ENCODE results near the gene CCDC174.
"Not testable (repeated sequence)": the region's sequence is repeated elsewhere in the genome, so short reads cannot be mapped to it uniquely, and the experiment has no call there.

Gene CCDC174

GRCh38 chr3:14649466-14649865 lies 2.1 kb upstream of the CCDC174 start:
- in situ Hi-C loops (cut with HindIII; ENCODE audit: low sequenced_read_pairs), result no loop called here

DNA sequence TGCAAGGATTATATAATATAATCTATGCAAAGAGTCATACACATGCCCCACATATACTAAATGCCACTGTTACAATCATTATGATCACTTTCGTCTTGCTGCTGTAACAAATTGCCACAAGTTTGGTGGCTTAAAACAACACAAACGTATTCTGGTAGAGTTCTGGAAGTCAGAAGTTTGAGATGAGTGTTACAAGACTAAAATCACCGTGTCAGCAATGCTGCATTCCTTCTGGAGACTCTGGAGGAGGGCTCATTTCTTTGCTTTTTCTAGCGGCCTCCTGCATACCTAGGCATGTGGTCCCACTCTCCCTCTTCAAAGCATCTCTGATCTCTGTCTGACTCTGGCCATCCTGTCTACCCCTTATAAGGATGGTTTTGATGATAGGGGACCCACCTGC lies 1.4 kb upstream of the CCDC174 start:
- in situ Hi-C loops (cut with HindIII; ENCODE audit: low sequenced_read_pairs), result no loop called here

DNA sequence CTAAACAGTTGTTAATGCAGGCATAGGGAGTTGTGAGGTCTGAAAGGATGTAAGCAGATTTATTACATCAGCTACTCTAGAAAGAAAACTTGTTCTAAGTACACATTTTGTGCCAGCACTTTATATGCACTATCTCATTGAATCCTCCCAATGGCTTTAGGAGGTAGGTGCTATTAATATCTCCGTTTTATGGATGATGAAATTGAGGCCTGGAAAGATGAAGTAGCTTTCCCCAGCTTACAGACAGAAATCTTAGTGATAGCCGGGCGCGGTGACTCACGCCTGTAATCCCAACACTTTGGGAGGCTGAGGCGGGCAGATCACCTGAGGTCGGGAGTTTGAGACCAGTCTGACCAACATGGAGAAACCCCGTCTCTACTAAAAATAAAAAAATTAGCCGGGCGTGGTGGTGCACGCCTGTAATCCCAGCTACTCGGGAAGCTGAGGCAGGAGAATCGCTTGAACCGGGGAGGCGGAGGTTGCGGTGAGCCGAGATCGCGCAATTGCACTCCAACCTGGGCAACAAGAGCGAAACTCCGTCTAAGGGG lies 872 bp downstream of the CCDC174 start:
- in situ Hi-C loops (cut with HindIII; ENCODE audit: low sequenced_read_pairs), result not testable (repeated sequence)

- in situ Hi-C loops (cut with HindIII; ENCODE audit: low sequenced_read_pairs), result no loop called here
Measured at GRCh38 chr3:14657579-14657978, 6.0 kb downstream of the CCDC174 start.

DNA sequence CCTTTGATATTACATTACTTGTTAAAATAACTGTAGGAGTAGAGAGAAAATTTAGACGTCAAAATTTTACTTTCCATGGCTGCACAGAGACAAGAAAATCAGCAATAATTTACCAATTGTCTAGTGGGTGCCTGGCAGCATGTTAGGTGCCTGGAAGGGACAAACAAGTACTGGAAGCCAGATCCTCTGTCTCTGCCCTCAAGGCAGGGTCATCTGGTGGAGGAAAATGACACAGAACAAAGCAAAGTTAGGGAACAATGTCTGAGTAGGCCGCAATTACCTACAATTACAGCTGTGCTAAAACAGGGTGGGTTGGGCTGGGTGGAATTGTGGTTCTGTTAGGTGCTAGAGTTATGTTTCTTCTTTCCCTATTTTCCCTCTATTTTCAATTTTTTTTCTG lies 7.4 kb downstream of the CCDC174 start:
- in situ Hi-C loops (cut with HindIII; ENCODE audit: low sequenced_read_pairs), result no loop called here

DNA sequence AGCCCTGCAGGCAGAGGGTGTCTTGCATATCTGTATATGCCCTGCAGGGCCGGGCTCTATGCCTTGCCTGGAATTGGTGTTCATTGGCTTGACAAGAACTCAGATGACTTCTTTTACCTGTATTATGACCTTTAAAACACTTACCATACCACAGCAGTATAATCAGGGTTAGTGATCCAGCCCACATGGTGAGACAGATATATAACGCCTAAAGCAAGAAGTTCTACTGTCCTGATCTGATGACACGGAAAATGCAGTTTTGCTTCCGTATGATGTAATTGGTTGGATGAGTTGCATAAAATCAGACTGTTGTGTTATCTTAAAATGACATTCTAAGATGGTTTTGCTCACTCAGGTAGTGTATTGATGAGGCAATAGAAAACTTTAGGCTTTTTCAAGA lies 9.4 kb downstream of the CCDC174 start:
- in situ Hi-C loops (cut with HindIII; ENCODE audit: low sequenced_read_pairs), result no loop called here

DNA sequence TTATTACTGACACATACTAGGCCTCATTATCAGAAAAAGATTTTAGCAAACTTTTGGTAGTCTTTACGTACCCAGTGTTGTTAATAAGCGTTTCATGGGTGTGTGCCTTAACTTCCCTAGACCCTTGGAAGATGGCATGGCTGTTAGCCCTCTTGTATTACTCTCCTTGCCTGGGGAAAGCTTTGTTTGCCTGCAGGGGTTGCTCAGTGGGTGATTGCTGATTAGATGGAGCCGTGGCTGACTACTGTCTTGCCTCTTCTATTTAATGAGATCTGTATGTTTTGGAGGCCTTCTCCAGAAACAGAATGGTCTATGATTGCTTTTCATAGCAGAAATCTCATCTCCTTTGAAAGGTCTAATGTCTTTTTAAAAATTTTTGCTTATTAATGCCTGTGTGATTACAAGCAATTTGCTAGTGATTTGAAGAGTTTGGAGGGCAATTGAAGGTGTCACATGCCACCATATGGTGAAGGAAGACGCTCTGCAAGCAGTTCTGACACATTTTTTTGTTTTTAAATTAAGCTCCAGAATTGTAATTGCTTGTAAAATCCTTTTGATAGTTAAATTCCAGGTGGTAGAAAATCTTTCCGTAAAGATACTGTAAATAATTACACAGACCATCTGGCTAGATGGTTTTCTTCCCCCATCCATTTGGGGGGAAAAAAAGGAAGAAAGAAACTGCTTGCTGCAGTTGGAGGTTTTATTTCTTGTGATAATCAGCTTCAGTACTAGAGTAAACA lies 12.0 kb downstream of the CCDC174 start:
- in situ Hi-C loops (cut with HindIII; ENCODE audit: low sequenced_read_pairs), result no loop called here

GRCh38 chr3:14664170-14664569 lies 12.6 kb downstream of the CCDC174 start:
- in situ Hi-C loops (cut with HindIII; ENCODE audit: low sequenced_read_pairs), result no loop called here

- in situ Hi-C loops (cut with HindIII; ENCODE audit: low sequenced_read_pairs), result no loop called here
Measured at GRCh38 chr3:14672588-14672987, 21.0 kb downstream of the CCDC174 start.

DNA sequence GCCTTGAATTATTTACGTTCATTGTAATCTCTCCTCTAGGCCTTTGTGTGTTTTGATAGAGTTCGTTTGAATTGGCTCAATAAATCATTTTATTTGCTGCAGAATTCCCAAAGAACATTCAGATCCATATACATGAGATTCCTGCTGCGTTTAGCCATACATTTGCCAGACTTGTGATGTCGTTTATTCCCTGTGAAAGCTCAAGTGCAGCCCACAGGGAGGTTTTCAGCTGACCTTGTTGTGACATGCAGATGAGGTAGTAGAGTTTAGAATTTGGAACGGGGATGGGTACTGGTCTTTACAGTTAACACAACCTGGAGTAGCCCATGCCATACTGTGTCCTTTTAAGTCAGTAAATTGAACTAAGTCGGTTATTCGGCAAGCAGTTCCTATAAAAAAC lies 23.3 kb downstream of the CCDC174 start, which contains the start of gene C3orf20:
Gene C3orf20 (plus strand): TSS at position 301 of the 400 bp plus-strand sequence. CDS start 7,573 bp downstream, outside the sequence.
- in situ Hi-C loops (cut with HindIII; ENCODE audit: low sequenced_read_pairs), result no loop called here

- in situ Hi-C loops (cut with HindIII; ENCODE audit: low sequenced_read_pairs), result no loop called here
Measured at GRCh38 chr3:14676881-14677280, 25.3 kb downstream of the CCDC174 start.

DNA sequence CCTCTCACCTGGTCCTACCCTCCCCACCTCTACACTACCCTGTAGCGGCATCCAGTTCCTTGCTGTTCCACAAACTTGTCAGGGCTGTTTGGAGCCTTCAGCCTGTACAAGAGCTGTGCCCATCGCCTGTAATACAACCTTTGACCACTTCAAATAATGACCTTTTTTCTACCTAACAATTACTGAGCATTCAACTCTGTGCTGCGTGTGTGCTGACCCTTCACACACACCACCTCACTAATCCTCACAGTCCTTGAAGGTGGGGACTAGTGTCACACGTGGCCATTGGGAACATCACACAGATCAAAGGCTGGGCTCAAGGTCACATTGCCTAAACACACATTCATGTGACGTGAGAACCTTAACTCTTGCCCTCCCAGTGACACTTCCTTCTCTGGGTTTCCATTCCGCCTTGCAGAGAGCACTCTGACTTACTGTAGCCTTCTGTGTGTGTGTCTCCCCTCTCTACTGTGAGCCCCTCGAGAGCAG lies 26.5 kb downstream of the CCDC174 start:
- in situ Hi-C loops (cut with HindIII; ENCODE audit: low sequenced_read_pairs), result no loop called here

GRCh38 chr3:14680115-14680514 lies 28.6 kb downstream of the CCDC174 start:
- in situ Hi-C loops (cut with HindIII; ENCODE audit: low sequenced_read_pairs), result no loop called here

- in situ Hi-C loops (cut with HindIII; ENCODE audit: low sequenced_read_pairs), result no loop called here
Measured at GRCh38 chr3:14680716-14681115, 29.2 kb downstream of the CCDC174 start.

DNA sequence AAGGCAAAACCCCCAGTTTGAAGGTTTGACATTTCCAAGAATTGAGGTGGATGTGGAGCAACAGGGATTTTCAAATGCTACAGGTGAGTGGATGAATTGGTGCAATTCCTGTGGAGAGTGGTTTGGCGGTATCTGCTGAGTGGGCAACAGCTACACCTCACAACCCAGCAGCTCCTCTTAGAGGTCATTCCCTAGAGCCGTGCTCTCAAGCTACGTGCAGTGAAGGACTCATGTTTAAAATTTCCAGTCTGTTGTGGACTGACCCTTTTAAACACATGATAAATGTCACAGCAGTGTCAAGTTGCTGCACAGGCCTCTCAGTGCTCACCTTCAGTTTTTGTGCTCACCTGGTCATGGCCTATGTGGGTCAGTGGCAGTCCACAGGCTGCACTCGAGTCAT lies 32.9 kb downstream of the CCDC174 start:
- in situ Hi-C loops (cut with HindIII; ENCODE audit: low sequenced_read_pairs), result no loop called here

- in situ Hi-C loops (cut with HindIII; ENCODE audit: low sequenced_read_pairs), result no loop called here
Measured at GRCh38 chr3:14685179-14685578, 33.6 kb downstream of the CCDC174 start.

DNA sequence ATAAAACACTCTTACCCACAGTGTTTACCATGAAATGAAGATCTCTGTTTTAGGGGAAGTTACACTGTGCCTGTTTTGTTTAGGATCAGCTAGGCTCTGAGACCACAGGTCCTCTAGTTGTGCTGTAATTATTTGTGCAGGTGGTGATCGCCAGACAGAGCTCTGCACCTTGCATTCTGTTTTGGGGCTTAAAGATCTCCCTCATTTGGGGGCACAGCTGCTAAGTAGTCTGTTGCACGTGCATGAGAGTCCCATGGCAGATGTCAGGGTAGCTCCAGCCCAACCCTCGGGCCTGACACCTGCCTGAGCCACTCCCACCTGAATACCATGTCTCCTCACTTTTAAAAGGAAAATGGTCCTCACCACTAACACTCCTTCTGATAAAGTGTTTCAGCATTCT lies 35.8 kb downstream of the CCDC174 start:
- in situ Hi-C loops (cut with HindIII; ENCODE audit: low sequenced_read_pairs), result no loop called here

- in situ Hi-C loops (cut with HindIII; ENCODE audit: low sequenced_read_pairs), result no loop called here
Measured at GRCh38 chr3:14688525-14688924, 37.0 kb downstream of the CCDC174 start.

- in situ Hi-C loops (cut with HindIII; ENCODE audit: low sequenced_read_pairs), result no loop called here
Measured at GRCh38 chr3:14689247-14689980, 37.9 kb downstream of the CCDC174 start.

- in situ Hi-C loops (cut with HindIII; ENCODE audit: low sequenced_read_pairs), result no loop called here
Measured at GRCh38 chr3:14691239-14691638, 39.7 kb downstream of the CCDC174 start.

DNA sequence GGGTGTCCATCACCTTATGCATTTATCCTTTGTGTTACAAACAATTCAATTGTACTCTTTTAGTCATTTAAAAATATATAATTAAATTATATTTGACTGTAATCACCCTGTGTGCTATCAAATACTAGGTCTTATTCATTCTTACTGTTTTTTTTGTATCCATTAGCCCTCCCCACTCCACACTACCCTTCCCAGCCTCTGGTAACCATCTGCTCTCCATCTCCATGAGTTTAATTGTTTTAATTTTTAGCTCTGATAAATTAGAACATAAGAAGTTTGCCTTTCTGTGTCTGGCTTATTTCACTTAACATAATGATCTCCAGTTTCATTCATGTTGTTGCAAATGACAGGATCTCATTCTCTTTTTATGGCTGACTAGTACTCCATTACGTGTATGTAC lies 40.2 kb downstream of the CCDC174 start:
- in situ Hi-C loops (cut with HindIII; ENCODE audit: low sequenced_read_pairs), result no loop called here

Data from endothelial cell of hepatic sinusoid (primary cell).